Central memory CD8-positive, alpha-beta T cell (primary cell): Measurements from ENCODE around the gene GIGYF2.
A peak's percentile ranks its signal among the peaks of the same experiment; 100 is the strongest.
"Not testable (repeated sequence)": the region's sequence is repeated elsewhere in the genome, so short reads cannot be mapped to it uniquely, and the experiment has no call there.

Source experiments
- ATAC-seq: fragments of 150-1000 bp; cut with Tn5 transposase; replicated peaks from 2 replicates; pipeline ENCODE4 v1.10.0; 2022; ENCODE audit warnings: mild to moderate bottlenecking, moderate FRiP score, moderate number of reproducible peaks; ENCODE audit not compliant: poor library complexity, severe bottlenecking; ENCODE audit errors: extremely low read depth
- DNase-seq, 2 donors: peaks; one replicate each; pipeline ENCODE4 v3.0.0; 2021; ENCODE audit warnings: low spot score in 2 of 2
- H3K27ac Mint-ChIP-seq: one replicate; pipeline ENCODE4 v1.8.0; 2022; ENCODE audit warnings: low read depth, mild to moderate bottlenecking, moderate library complexity, mixed read lengths
- H3K27me3 Mint-ChIP-seq: one replicate; pipeline ENCODE4 v1.8.0; 2022; ENCODE audit warnings: mixed read lengths
- H3K36me3 Mint-ChIP-seq: one replicate; pipeline ENCODE4 v1.8.0; 2022; ENCODE audit warnings: mild to moderate bottlenecking, moderate library complexity, mixed read lengths; ENCODE audit not compliant: insufficient read depth
- H3K4me1 Mint-ChIP-seq: one replicate; pipeline ENCODE4 v1.8.0; 2022; ENCODE audit warnings: mixed read lengths
- H3K4me3 Mint-ChIP-seq: one replicate; pipeline ENCODE4 v1.8.0; 2022; ENCODE audit warnings: mild to moderate bottlenecking, moderate library complexity, mixed read lengths
- H3K9me3 Mint-ChIP-seq: one replicate; pipeline ENCODE4 v1.8.0; 2022; ENCODE audit warnings: mixed read lengths

The GIGYF2 gene

GRCh38 chr2:232674491-232674890 is 22.6 kb upstream of the GIGYF2 start:
- DNase-seq: no peak
- H3K4me3 Mint-ChIP-seq: no peak overlapping the region

GRCh38 chr2:232675381-232675780 is 21.8 kb upstream of the GIGYF2 start:
- no peak for DNase-seq
- Mint-ChIP-seq H3K27me3 (peaks cover 39% of the 10 kb centered on the region), H3K9me3 (no peaks in the 10 kb centered on the region), H3K36me3 (no peaks in the 10 kb centered on the region), H3K27ac (no peak overlapping the region), H3K4me1 (peaks cover 7% of the 10 kb centered on the region), H3K4me3 (no peak overlapping the region)
- no peak for ATAC-seq

More at GRCh38 chr2:232674491-232674890, 22.6 kb upstream of the GIGYF2 start:
- no peak overlapping the region for H3K27ac Mint-ChIP-seq
- no peaks in the 10 kb centered on the region for H3K36me3 Mint-ChIP-seq
- H3K4me1 Mint-ChIP-seq: peaks cover 7% of the 10 kb centered on the region
- peaks cover 41% of the 10 kb centered on the region for H3K27me3 Mint-ChIP-seq
- no peak for ATAC-seq
- no peaks in the 10 kb centered on the region for H3K9me3 Mint-ChIP-seq

- H3K9me3 Mint-ChIP-seq: no peaks in the 10 kb centered on the region
- no peak for DNase-seq
- H3K4me1 Mint-ChIP-seq: peaks cover 7% of the 10 kb centered on the region
These were observed 17.1 kb upstream of the GIGYF2 start for GRCh38 chr2:232680006-232680405.

DNA sequence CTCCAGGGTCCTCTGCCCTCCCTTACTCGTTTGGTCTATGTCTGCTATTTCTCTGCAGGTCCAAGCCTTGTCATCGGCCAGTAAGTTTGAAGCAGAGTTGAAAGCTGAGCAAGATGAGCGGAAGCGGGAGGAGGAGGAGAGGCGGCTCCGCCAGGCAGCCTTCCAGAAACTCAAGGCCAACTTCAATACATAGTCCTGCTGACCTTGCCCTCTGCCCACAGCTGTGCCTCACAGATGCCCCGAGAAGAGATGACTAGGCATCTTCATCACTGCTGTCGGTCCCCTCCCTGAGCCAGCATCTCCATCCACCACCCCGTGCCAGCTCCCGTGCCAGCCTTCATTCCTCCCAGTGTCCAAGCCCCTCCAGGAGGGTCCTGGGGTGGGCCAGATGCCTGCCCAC is 15.6 kb upstream of the GIGYF2 start:
- ATAC-seq (no peak), DNase-seq (no peak)
- H3K4me3 Mint-ChIP-seq: no peak overlapping the region
- no peak overlapping the region for H3K27ac Mint-ChIP-seq
- no peaks in the 10 kb centered on the region for H3K36me3 Mint-ChIP-seq
- H3K9me3 Mint-ChIP-seq: no peaks in the 10 kb centered on the region
- H3K27me3 Mint-ChIP-seq: peaks cover 35% of the 10 kb centered on the region
- H3K4me1 Mint-ChIP-seq: peaks cover 4% of the 10 kb centered on the region

More at GRCh38 chr2:232680006-232680405, 17.1 kb upstream of the GIGYF2 start:
- no peak for ATAC-seq
- Mint-ChIP-seq H3K27ac (no peak overlapping the region), H3K27me3 (peaks cover 40% of the 10 kb centered on the region), H3K36me3 (no peaks in the 10 kb centered on the region), H3K4me3 (no peak overlapping the region)

- Mint-ChIP-seq H3K27me3 (peaks cover 33% of the 10 kb centered on the region), H3K9me3 (no peaks in the 10 kb centered on the region), H3K4me3 (no peak overlapping the region), H3K4me1 (no peaks in the 10 kb centered on the region), H3K27ac (no peak overlapping the region), H3K36me3 (no peaks in the 10 kb centered on the region)
- no peak for DNase-seq
- no peak for ATAC-seq
These were observed 13.8 kb upstream of the GIGYF2 start for GRCh38 chr2:232683368-232683767.

DNA sequence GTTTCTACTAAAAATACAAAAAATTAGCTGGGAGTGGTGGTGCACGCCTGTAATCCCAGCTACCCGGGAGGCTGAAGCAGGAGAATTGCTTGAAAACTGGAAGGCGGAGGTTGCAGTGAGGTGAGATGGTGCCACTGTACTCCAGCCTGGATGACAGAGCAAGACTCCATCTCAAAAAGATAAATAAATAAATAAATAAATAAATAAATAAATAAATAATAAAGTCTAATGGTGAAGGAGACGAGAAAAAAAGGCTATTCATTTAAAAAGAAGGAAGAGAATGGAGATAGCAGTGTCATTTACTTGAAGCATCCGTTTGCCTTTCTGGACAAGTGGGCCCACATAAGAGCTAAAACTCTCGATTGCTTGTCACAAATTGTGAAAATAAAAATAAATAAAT is 11.7 kb upstream of the GIGYF2 start:
- H3K27ac Mint-ChIP-seq, H3K9me3 Mint-ChIP-seq, DNase-seq, H3K4me1 Mint-ChIP-seq, ATAC-seq, H3K4me3 Mint-ChIP-seq, H3K36me3 Mint-ChIP-seq: not testable (repeated sequence)
- H3K27me3 Mint-ChIP-seq: peaks cover 15% of the 10 kb centered on the region

- no peaks in the 10 kb centered on the region for H3K4me1 Mint-ChIP-seq
- peaks cover 2% of the 10 kb centered on the region for H3K27me3 Mint-ChIP-seq
- no peaks in the 10 kb centered on the region for H3K9me3 Mint-ChIP-seq
- no peak overlapping the region for H3K4me3 Mint-ChIP-seq
- ATAC-seq (no peak), DNase-seq (no peak)
- no peaks in the 10 kb centered on the region for H3K36me3 Mint-ChIP-seq
- H3K27ac Mint-ChIP-seq: no peak overlapping the region
These were observed 9.6 kb upstream of the GIGYF2 start for GRCh38 chr2:232687382-232688160.

- Mint-ChIP-seq H3K27ac (no peak overlapping the region), H3K27me3 (no peaks in the 10 kb centered on the region), H3K9me3 (no peaks in the 10 kb centered on the region), H3K36me3 (no peaks in the 10 kb centered on the region), H3K4me3 (no peak overlapping the region), H3K4me1 (no peaks in the 10 kb centered on the region)
- DNase-seq (no peak), ATAC-seq (no peak)
These were observed 8.9 kb upstream of the GIGYF2 start for GRCh38 chr2:232688201-232688600.

- H3K4me1 Mint-ChIP-seq: no peaks in the 10 kb centered on the region
- H3K9me3 Mint-ChIP-seq: no peaks in the 10 kb centered on the region
- H3K27me3 Mint-ChIP-seq: no peaks in the 10 kb centered on the region
- DNase-seq (no peak), ATAC-seq (no peak)
- H3K36me3 Mint-ChIP-seq: no peaks in the 10 kb centered on the region
- no peak overlapping the region for H3K27ac Mint-ChIP-seq
- H3K4me3 Mint-ChIP-seq: no peak overlapping the region
These were observed 7.8 kb upstream of the GIGYF2 start for GRCh38 chr2:232689152-232689910.

DNA sequence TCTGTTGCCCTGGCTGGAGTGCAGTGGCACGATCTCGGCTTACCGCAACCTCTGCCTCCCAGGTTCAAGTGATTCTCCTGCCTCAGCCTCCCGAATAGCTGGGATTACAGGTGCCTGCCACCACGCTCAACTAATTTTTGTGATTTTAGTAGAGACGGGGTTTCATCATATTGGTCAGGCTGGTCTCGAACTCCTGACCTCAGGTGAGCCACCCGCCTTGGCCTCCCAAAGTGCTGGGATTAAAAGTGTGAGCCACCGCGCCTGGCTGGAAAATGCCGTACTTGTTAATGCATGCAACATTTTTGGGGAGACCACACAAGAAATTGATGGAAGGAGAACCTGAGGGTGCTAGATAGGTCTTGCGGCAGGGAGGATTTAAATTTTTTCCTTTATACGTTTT is 6.0 kb upstream of the GIGYF2 start:
- not testable (repeated sequence) for H3K36me3 Mint-ChIP-seq, H3K9me3 Mint-ChIP-seq, DNase-seq, ATAC-seq, H3K4me1 Mint-ChIP-seq, H3K27me3 Mint-ChIP-seq, H3K27ac Mint-ChIP-seq, H3K4me3 Mint-ChIP-seq

GRCh38 chr2:232693344-232693743 is 3.8 kb upstream of the GIGYF2 start:
- H3K36me3 Mint-ChIP-seq: peaks cover 10% of the 10 kb centered on the region
- no peaks in the 10 kb centered on the region for H3K27me3 Mint-ChIP-seq
- H3K4me1 Mint-ChIP-seq: peaks cover 7% of the 10 kb centered on the region
- H3K27ac Mint-ChIP-seq: no peak overlapping the region
- DNase-seq (no peak), ATAC-seq (no peak)
- peaks cover 5% of the 10 kb centered on the region for H3K9me3 Mint-ChIP-seq
- H3K4me3 Mint-ChIP-seq: no peak overlapping the region

DNA sequence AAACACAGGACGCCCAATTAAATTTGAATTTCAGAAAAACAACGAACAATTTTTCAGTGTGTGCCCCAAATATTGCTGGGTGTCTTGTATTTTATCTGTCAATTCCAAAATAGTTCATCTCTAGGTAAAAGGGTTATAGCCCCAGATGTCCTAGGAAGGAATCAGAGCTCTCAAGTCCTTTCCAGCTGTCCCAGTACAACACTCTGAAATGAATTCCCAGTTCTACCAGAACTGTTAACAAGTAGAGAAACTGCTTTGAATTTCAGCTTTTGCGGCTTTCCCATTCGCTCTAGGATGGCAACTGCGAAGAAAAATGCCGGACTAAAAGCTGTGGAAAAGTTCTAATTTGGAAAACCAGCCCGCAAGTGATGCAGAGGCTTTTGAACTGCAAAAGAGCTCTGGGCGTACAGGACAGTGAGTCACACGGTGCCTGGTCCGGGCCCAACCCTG is 497 bp upstream of the GIGYF2 start:
- peak overlapping the region; percentile 93 for H3K4me3 Mint-ChIP-seq
- peaks cover 5% of the 10 kb centered on the region for H3K9me3 Mint-ChIP-seq
- H3K36me3 Mint-ChIP-seq: peaks cover 13% of the 10 kb centered on the region
- peak overlapping the region; percentile 93 for H3K27ac Mint-ChIP-seq
- DNase-seq: no peak
- peaks cover 30% of the 10 kb centered on the region for H3K4me1 Mint-ChIP-seq
- ATAC-seq: no peak
- H3K27me3 Mint-ChIP-seq: no peaks in the 10 kb centered on the region

- Mint-ChIP-seq H3K27ac (peak overlapping the region; percentile 93), H3K4me3 (peak overlapping the region; percentile 93), H3K27me3 (no peaks in the 10 kb centered on the region), H3K4me1 (peaks cover 30% of the 10 kb centered on the region), H3K9me3 (peaks cover 5% of the 10 kb centered on the region), H3K36me3 (peaks cover 15% of the 10 kb centered on the region)
- DNase-seq: no peak
- ATAC-seq: no peak
These were observed 628 bp downstream of the GIGYF2 start for GRCh38 chr2:232697807-232698110.
